IMR-90 (cell line): ENCODE data around the gene GLIPR1. TPM values are rescaled to one million over a fixed set of nuclear protein-coding genes. Genes with fewer than 3 reads are reported as not detected.

Source experiments
- ATAC-seq: fragments of 200-7000 bp; cut with Tn5 transposase; 2 replicates; pipeline ENCODE4 v1.9.1; 2020; ENCODE audit warnings: low read depth, mild to moderate bottlenecking, moderate library complexity
- BruUV-seq: library from RNA; stranded (reverse); fragments of 400-500 nt; replicated peaks from 2 replicates; lab custom pipeline; 2021; lab: Mats Ljungman, UMichigan
- CTCF ChIA-PET: fragments of 300-600 bp; formaldehyde crosslinking; extraction: SDS; loops from one replicate; lab custom pipeline; 2021; ENCODE audit warnings: antibody characterized with exemption; lab: Yijun Ruan, JAX
- POLR2A ChIA-PET: fragments of 300-600 bp; sonication (Branson Sonifier 250); formaldehyde crosslinking; loops from one replicate; lab custom pipeline; 2022; ENCODE audit warnings: antibody characterized with exemption; ENCODE audit not compliant: unreplicated experiment; lab: Charles Lee
- DNase-seq: peaks from one replicate; pipeline ENCODE4 v3.0.0; 2013
- H2AFZ ChIP-seq: replicated peaks from 2 replicates; pipeline ENCODE3; 2013; ENCODE audit warnings: low read length, mild to moderate bottlenecking; ENCODE audit not compliant: poor library complexity
- H2AK5ac ChIP-seq: 2 replicates; pipeline ENCODE4 v1.6.1; 2013; ENCODE audit warnings: low read depth, low read length, inconsistent platforms
- H2AK9ac ChIP-seq: replicated peaks from 2 replicates; pipeline ENCODE3; 2013; ENCODE audit warnings: mild to moderate bottlenecking, low read depth, low read length, moderate library complexity; ENCODE audit not compliant: poor library complexity
- H2BK120ac ChIP-seq: 2 replicates; pipeline ENCODE4 v1.6.1; 2013; ENCODE audit warnings: low read depth, low read length, inconsistent platforms
- H2BK15ac ChIP-seq: 3 replicates; pipeline ENCODE4 v1.6.1; 2013; ENCODE audit warnings: low read depth, low read length, inconsistent platforms
- H2BK20ac ChIP-seq: 2 replicates; pipeline ENCODE4 v1.6.1; 2013; ENCODE audit warnings: low read depth, mild to moderate bottlenecking, inconsistent platforms, low read length, moderate library complexity
- H2BK5ac ChIP-seq: 2 replicates; pipeline ENCODE4 v1.6.1; 2013; ENCODE audit warnings: mild to moderate bottlenecking, low read depth, low read length, inconsistent platforms; ENCODE audit not compliant: poor library complexity, severe bottlenecking
- H3K14ac ChIP-seq: replicated peaks from 2 replicates; pipeline ENCODE4 v1.6.1; 2013; ENCODE audit warnings: low read depth, low read length, inconsistent platforms
- H3K18ac ChIP-seq: 2 replicates; pipeline ENCODE4 v1.6.1; 2013; ENCODE audit warnings: low read depth, low read length, control low read depth
- H3K23ac ChIP-seq: 2 replicates; pipeline ENCODE4 v1.6.1; 2013; ENCODE audit warnings: low read depth, low read length, inconsistent platforms
- H3K27ac ChIP-seq: 2 replicates; pipeline ENCODE4 v1.5.1; 2013; ENCODE audit warnings: mild to moderate bottlenecking, control low read depth, low read length; ENCODE audit not compliant: insufficient read depth
- H3K27me3 ChIP-seq: 2 replicates; pipeline ENCODE4 v1.6.1; 2013; ENCODE audit warnings: low read length; ENCODE audit not compliant: control insufficient read depth, insufficient read depth
- H3K36me3 ChIP-seq: 2 replicates; pipeline ENCODE4 v1.6.1; 2013; ENCODE audit warnings: low read length, mixed read lengths; ENCODE audit not compliant: control insufficient read depth, insufficient read depth
- H3K4ac ChIP-seq: 2 replicates; pipeline ENCODE4 v1.6.1; 2013; ENCODE audit warnings: low read depth, low read length, inconsistent platforms
- H3K4me1 ChIP-seq: 2 replicates; pipeline ENCODE4 v1.6.1; 2013; ENCODE audit warnings: low read length, mixed read lengths; ENCODE audit not compliant: control insufficient read depth, insufficient read depth
- H3K4me2 ChIP-seq: 2 replicates; pipeline ENCODE4 v1.6.1; 2013; ENCODE audit warnings: low read depth, mild to moderate bottlenecking, control low read depth, low read length, moderate library complexity
- H3K4me3 ChIP-seq: 2 replicates; pipeline ENCODE4 v1.5.1; 2013; ENCODE audit warnings: low read depth, mild to moderate bottlenecking, control low read depth, low read length, moderate library complexity; ENCODE audit not compliant: insufficient read depth
- H3K56ac ChIP-seq: 2 replicates; pipeline ENCODE4 v1.6.1; 2013; ENCODE audit warnings: low read length, inconsistent platforms; ENCODE audit not compliant: insufficient read depth; ENCODE audit errors: extremely low read depth
- H3K79me1 ChIP-seq, 2 experiments: 2 replicates each; pipeline ENCODE4 v1.6.1; 2013; ENCODE audit warnings: low read length in 2 of 2, inconsistent platforms in 1 of 2, low read depth in 1 of 2
- H3K9ac ChIP-seq: 2 replicates; pipeline ENCODE4 v1.6.1; 2013; ENCODE audit warnings: low read depth, low read length, control low read depth
- H3K9me1 ChIP-seq: 2 replicates; pipeline ENCODE4 v1.6.1; 2013; ENCODE audit warnings: low read length, inconsistent platforms; ENCODE audit not compliant: insufficient read depth
- H3K9me3 ChIP-seq: 2 replicates; pipeline ENCODE4 v1.6.1; 2013; ENCODE audit warnings: low read length; ENCODE audit not compliant: control insufficient read depth, insufficient read depth
- H4K20me1 ChIP-seq: 2 replicates; pipeline ENCODE4 v1.6.1; 2013; ENCODE audit warnings: low read length, inconsistent platforms; ENCODE audit not compliant: insufficient read depth
- H4K5ac ChIP-seq: 2 replicates; pipeline ENCODE4 v1.6.1; 2013; ENCODE audit warnings: mild to moderate bottlenecking, low read depth, low read length, control low read depth
- H4K8ac ChIP-seq, 2 experiments: 2 replicates each; pipeline ENCODE4 v1.6.1; 2013; ENCODE audit warnings: low read depth in 2 of 2, low read length in 2 of 2, control low read depth in 1 of 2, inconsistent platforms in 1 of 2
- H4K91ac ChIP-seq: 2 replicates; pipeline ENCODE4 v1.6.1; 2013; ENCODE audit warnings: low read depth, low read length, inconsistent platforms; ENCODE audit not compliant: insufficient read depth
- CTCF ChIP-seq: conservative IDR thresholded peaks from 2 replicates; pipeline ENCODE4 v1.5.1; 2012; ENCODE audit warnings: mild to moderate bottlenecking, low read depth, low read length, improper control_type of control experiment
- MAZ ChIP-seq: IDR thresholded peaks from 2 replicates; pipeline ENCODE4 v1.6.1; 2012; ENCODE audit warnings: low read depth, mild to moderate bottlenecking, low read length, improper control_type of control experiment, moderate library complexity, borderline replicate concordance
- POLR2A ChIP-seq: IDR thresholded peaks from 2 replicates; pipeline ENCODE4 v1.6.1; 2012; ENCODE audit warnings: mild to moderate bottlenecking, low read depth, low read length
- RAD21 ChIP-seq: IDR thresholded peaks from 2 replicates; pipeline ENCODE4 v1.6.1; 2012; ENCODE audit warnings: low read length, improper control_type of control experiment
- SMC3 ChIP-seq: fragments of 150-350 bp; IDR thresholded peaks from 2 replicates; pipeline ENCODE4 v1.6.1; 2016; ENCODE audit warnings: low read depth, mild to moderate bottlenecking, antibody characterized with exemption, low read length, moderate library complexity
- WGBS, 2 experiments: methylation state at CpG; one replicate each; pipeline versions ENCODE4 v1.1.5 to v1.1.7; 2013; ENCODE audit warnings: missing lambda C conversion rate in 2 of 2; ENCODE audit not compliant: insufficient read length in 1 of 2; ENCODE audit errors: extremely low coverage in 2 of 2; 5-methylcytosine and 5-hydroxymethylcytosine counted together
- dilution Hi-C: fragments of 300-500 bp; cut with HindIII; formaldehyde crosslinking; loops from one replicate; pipeline ENCODE4 v1.14.3; 2018; ENCODE audit warnings: low sequenced_read_pairs; ENCODE audit not compliant: unreplicated experiment
- in situ Hi-C: fragments of 300-500 bp; cut with MboI; formaldehyde crosslinking; loops from 3 replicates; pipeline ENCODE4 v1.14.3; 2019; ENCODE audit warnings: low sequenced_read_pairs, inconsistent platforms, mixed read lengths
- intact Hi-C: fragments of 100-400 bp; cut with micrococcal nuclease; formaldehyde crosslinking; loops from 2 replicates; pipeline ENCODE4 v1.10.0; 2022
- polyA plus RNA-seq, 3 experiments: library from polyadenylated mRNA; depleted of rRNA; stranded (reverse); fragments of >200 nt; gene quantifications; 2 replicates each; pipeline ENCODE4 v1.2.3, GENCODE V29; 2012; ENCODE audit warnings: low replicate concordance in 1 of 3
- total RNA-seq: library from RNA; depleted of rRNA; stranded (reverse); fragments of >200 nt; gene quantifications from 2 replicates; pipeline ENCODE4 v1.2.3, GENCODE V29; 2012

The GLIPR1 gene
- total and polyA plus RNA-seq, 2 of the 4 experiments (the other 2 are of a cell fraction) = 268 to 327 TPM

- no peak for TF ChIP-seq CTCF
- no peak for TF ChIP-seq RAD21
- no peak for TF ChIP-seq MAZ
- TF ChIP-seq POLR2A = no peak
Observed at GRCh38 chr12:75432924-75433323, 47.6 kb upstream of the GLIPR1 start (continued).

GRCh38 chr12:75437564-75437963 lies 43.0 kb upstream of the GLIPR1 start:
- Histone ChIP-seq H2BK120ac (no peak overlapping the region), H3K27me3 (no peaks in the 10 kb centered on the region), H3K18ac (no peak overlapping the region), H3K14ac (no peak overlapping the region), H4K20me1 (no peaks in the 10 kb centered on the region), H2BK20ac (0 out of 2 replicates have a peak overlapping the region, but pooled peaks have one; percentile 14), H3K79me1 (no peaks in the 10 kb centered on the region), H3K9me1 (0 out of 2 replicates have a peak, but pooled peaks cover 3% of the 10 kb centered on the region), H3K4me2 (no peak overlapping the region), H3K56ac (no peak overlapping the region), H3K4me1 (peaks cover 2% of the 10 kb centered on the region), H2AK5ac (no peak overlapping the region), H3K36me3 (no peaks in the 10 kb centered on the region), H4K8ac (no peak overlapping the region), H2BK15ac (no peak overlapping the region), H2AK9ac (peak overlapping the region; percentile 24), H3K27ac (no peak overlapping the region), H4K5ac (no peak overlapping the region), H3K4me3 (no peak overlapping the region), H3K23ac (no peak overlapping the region), H2BK5ac (no peak overlapping the region), H3K9ac (no peak overlapping the region), H3K9me3 (peaks cover 2% of the 10 kb centered on the region; the same call in 1 of the 2 replicates), H2AFZ (peak overlapping the region; percentile 56), H3K4ac (no peak overlapping the region), H4K91ac (no peak overlapping the region)
- BruUV-seq = no TSS peak
- WGBS, 2 experiments = no CpG with 5 or more reads among the region's 2 CpGs
- dilution Hi-C loops (no loop called here), intact Hi-C loops (no loop called here), in situ Hi-C loops (no loop called here)
- POLR2A ChIA-PET = no interaction called here
- CTCF ChIA-PET = interaction anchor here (1.2 kb wide), 1 partner anchor 43 kb away, joined by 4 read pairs; the partner anchor contains the start of gene GLIPR1
- TF ChIP-seq RAD21 (peak; percentile 32; the same call in 1 of the 2 replicates), CTCF (peak; percentile 41), SMC3 (peak; percentile 14; the same call in 1 of the 2 replicates), MAZ (no peak)
- ATAC-seq (peak; percentile 54), DNase-seq (peak; percentile 34)
